Stimulated activated CD4-positive, alpha-beta T cell treated with anti-CD3 and anti-CD28 coated beads, Interleukin-1b, Interleukin-23, amount 100 ng/mL, for 24 hours (primary cell): ENCODE data around the gene SRR.

ENCODE experiments used
- DNase-seq, 4 experiments: peaks; one replicate each; pipeline ENCODE4 v3.0.0-alpha.2; 2020; ENCODE audit warnings: low read depth in 4 of 4, low spot score in 1 of 4

Gene SRR

GRCh38 chr17:2369551-2370210 is 65.9 kb downstream of the SRR start:
- DNase-seq = no peak

GRCh38 chr17:2370211-2370589 is 66.5 kb downstream of the SRR start:
- DNase-seq = no peak

- no peak for DNase-seq
Measured at GRCh38 chr17:2371183-2372130, 67.7 kb downstream of the SRR start.

DNA sequence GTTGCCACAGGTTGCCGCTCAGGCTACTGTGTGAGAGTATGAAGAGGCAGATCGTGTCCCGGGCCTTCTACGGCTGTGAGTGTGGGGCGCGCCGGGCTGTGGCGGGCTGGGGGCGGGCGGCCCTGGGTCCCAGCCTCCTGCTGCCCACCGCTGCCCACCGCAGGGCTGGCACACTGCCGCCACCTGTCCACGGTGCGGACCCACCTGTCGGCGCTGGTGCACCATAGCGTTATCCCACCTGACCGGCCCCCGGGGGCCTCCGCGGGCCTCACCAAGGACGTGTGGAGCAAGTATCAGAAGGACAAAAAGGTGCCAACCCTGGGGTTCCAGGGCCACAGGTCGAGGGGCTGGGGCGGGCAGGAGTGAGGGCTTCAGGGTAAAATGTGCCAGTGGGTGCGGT is 68.4 kb downstream of the SRR start:
- no peak for DNase-seq

DNA sequence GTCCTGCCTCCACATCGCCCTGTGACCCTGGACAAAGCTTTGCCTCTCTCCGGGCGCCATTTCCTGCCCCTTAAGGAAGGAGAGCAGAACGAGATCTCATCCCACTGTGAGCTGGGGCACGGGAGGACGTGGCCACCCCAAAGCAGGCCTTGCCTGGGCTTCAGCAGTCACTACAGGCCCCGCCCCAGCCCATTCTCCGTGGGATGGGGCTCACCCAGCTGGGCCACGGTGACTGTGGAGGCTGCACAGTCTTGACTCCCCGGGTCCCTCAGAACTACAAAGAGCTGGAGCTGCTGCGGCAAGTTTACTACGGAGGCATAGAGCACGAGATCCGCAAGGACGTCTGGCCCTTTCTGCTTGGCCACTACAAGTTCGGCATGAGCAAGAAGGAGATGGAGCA is 68.9 kb downstream of the SRR start:
- DNase-seq = no peak

DNA sequence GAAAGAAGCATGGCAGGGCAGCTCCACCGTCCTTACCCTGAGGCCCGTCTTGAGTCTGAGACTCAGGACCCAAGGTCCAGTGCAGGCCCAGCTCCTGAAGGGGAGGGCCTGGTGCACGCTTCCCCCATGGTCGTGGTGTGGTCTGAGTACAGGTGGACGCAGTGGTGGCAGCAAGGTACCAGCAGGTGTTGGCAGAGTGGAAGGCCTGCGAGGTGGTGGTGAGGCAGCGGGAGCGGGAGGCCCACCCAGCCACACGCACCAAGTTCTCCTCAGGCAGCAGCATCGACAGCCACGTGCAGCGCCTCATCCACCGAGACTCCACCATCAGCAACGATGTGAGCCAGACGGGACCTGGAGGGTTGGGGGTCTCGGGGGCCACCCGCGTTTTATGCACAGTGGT is 69.4 kb downstream of the SRR start:
- no peak for DNase-seq
